GM12873 (cell line): ENCODE results near the gene ZNF608.

Experiments used
- CTCF ChIP-seq: IDR thresholded peaks from 2 replicates; pipeline ENCODE4 v1.5.1; 2012; ENCODE audit warnings: low read depth, mild to moderate bottlenecking, moderate library complexity, low read length, control low read depth; ENCODE audit not compliant: insufficient read depth; ENCODE audit errors: missing control alignments

ZNF608 gene

GRCh38 chr5:124782262-124782661 is 35.8 kb upstream of the ZNF608 start:
- no peak for TF ChIP-seq CTCF

- no peak for TF ChIP-seq CTCF
Observed at GRCh38 chr5:124780011-124780410, 33.6 kb upstream of the ZNF608 start.

GRCh38 chr5:124773315-124774311 is 27.2 kb upstream of the ZNF608 start:
- TF ChIP-seq CTCF, result no peak

GRCh38 chr5:124772457-124773200 is 26.2 kb upstream of the ZNF608 start:
- TF ChIP-seq CTCF, result no peak

GRCh38 chr5:124771761-124772160 is 25.3 kb upstream of the ZNF608 start:
- no peak for TF ChIP-seq CTCF

- no peak for TF ChIP-seq CTCF
Observed at GRCh38 chr5:124764992-124765611, 18.7 kb upstream of the ZNF608 start.

- no peak for TF ChIP-seq CTCF
Observed at GRCh38 chr5:124764585-124764984, 18.1 kb upstream of the ZNF608 start.
